Gastrocnemius medialis (tissue), 4 donors: Measurements from ENCODE around the gene MDGA2. TPM values are rescaled to one million over a fixed set of nuclear protein-coding genes. Genes with fewer than 3 reads are reported as not detected.

ENCODE experiments used
- ATAC-seq, 2 donors: fragments of 150-250 bp; one replicate each; pipeline ENCODE4 v1.9.1; 2016
- DNase-seq, 2 donors: peaks; one replicate each; pipeline ENCODE4 v3.0.0-alpha.2; 2019
- H3K27ac ChIP-seq, 4 donors: fragments of 200-600 bp; sonication (generic); 1 replicate in 1 of 4; 2 replicates in 3 of 4; pipeline ENCODE4 v1.5.1; 2016 to 2018; ENCODE audit warnings: mild to moderate bottlenecking in 2 of 4, moderate library complexity in 1 of 4
- H3K27me3 ChIP-seq, 3 donors: fragments of 200-600 bp; sonication (generic) in 2 of 3; 1 replicate in 1 of 3; 2 replicates in 2 of 3; pipeline versions ENCODE4 v1.5.1 to v1.6.0; 2016 to 2019; ENCODE audit warnings: mild to moderate bottlenecking in 1 of 3, moderate library complexity in 1 of 3
- H3K36me3 ChIP-seq, 2 donors: fragments of 200-600 bp; sonication (generic) in 1 of 2; one replicate each; pipeline ENCODE4 v1.5.1; 2017 to 2018
- H3K4me1 ChIP-seq, 2 donors: fragments of 200-600 bp; sonication (generic) in 1 of 2; one replicate each; pipeline ENCODE4 v1.5.1; 2016 to 2017; ENCODE audit warnings: mild to moderate bottlenecking in 2 of 2
- H3K4me3 ChIP-seq, 4 donors: fragments of 200-600 bp; sonication (generic) in 3 of 4; 1 replicate in 1 of 4; 2 replicates in 3 of 4; pipeline ENCODE4 v1.5.1; 2016 to 2019; ENCODE audit warnings: mild to moderate bottlenecking in 2 of 4
- H3K9me3 ChIP-seq, 3 donors: fragments of 200-600 bp; sonication (generic) in 2 of 3; 1 replicate in 1 of 3; 2 replicates in 2 of 3; pipeline ENCODE4 v1.5.1; 2016 to 2019
- POLR2A ChIP-seq, 2 donors: fragments of 450-650 bp; IDR thresholded peaks; one replicate each; pipeline ENCODE4 v1.6.1; 2017; ENCODE audit warnings: antibody characterized with exemption in 2 of 2, mild to moderate bottlenecking in 2 of 2, moderate library complexity in 2 of 2
- in situ Hi-C, 4 donors: fragments of 200-750 bp; cut with MboI; loops; one replicate each; pipeline versions ENCODE4 v1.15.0 to v1.8.0; 2017; ENCODE audit warnings: low sequenced_read_pairs in 4 of 4
- intact Hi-C: fragments of 100-400 bp; cut with DNase I; formaldehyde crosslinking; loops from one replicate; pipeline ENCODE4 v1.15.1; 2023; ENCODE audit warnings: low total_unique reads
- total RNA-seq, 4 donors: library from RNA; depleted of rRNA; stranded (reverse); fragments of >200 nt; gene quantifications; one replicate each; pipeline versions ENCODE4 v1.1.0 to v1.2.3, GENCODE V29; 2016
- TF ChIP-seq, protein P1 (sequence below), 5 experiments: fragments of 450-650 bp in 3 of 5; fragments of 200-600 bp in 2 of 5; sonication (generic) in 2 of 5; IDR thresholded peaks in 4 of 5; conservative IDR thresholded peaks in 1 of 5; 1 replicate in 4 of 5; 2 replicates in 1 of 5; pipeline ENCODE4 v1.5.1; 2016 to 2019; ENCODE audit warnings: antibody characterized with exemption in 5 of 5, mild to moderate bottlenecking in 3 of 5, moderate library complexity in 3 of 5

Gene MDGA2
- total RNA-seq, 4 donors from 2014 or later: not detected

DNA sequence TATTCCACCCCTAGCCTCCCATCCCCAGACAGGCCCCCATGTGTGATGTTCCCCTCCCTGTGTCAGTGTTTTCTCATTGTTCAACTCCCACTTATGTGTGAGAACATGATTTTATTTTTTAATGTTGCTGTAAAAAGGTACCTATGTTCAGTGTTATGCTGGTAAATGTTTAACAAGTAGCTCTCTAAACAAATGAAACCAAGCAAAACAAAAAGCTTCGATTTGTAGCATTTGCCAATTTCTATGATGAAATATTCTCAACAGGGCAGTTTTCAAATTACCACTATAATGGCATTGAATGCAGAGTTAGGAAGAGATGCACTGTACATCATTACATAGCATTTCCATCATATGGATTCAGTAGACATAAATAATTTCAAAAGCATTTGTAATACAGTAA lies 410.6 kb downstream of the MDGA2 start:
- no peaks in the 10 kb centered on the region for H3K9me3 ChIP-seq
- H3K36me3 ChIP-seq: no peaks in the 10 kb centered on the region
- no peak for DNase-seq
- no peaks in the 10 kb centered on the region for H3K27me3 ChIP-seq
- TF ChIP-seq, protein P1, sequence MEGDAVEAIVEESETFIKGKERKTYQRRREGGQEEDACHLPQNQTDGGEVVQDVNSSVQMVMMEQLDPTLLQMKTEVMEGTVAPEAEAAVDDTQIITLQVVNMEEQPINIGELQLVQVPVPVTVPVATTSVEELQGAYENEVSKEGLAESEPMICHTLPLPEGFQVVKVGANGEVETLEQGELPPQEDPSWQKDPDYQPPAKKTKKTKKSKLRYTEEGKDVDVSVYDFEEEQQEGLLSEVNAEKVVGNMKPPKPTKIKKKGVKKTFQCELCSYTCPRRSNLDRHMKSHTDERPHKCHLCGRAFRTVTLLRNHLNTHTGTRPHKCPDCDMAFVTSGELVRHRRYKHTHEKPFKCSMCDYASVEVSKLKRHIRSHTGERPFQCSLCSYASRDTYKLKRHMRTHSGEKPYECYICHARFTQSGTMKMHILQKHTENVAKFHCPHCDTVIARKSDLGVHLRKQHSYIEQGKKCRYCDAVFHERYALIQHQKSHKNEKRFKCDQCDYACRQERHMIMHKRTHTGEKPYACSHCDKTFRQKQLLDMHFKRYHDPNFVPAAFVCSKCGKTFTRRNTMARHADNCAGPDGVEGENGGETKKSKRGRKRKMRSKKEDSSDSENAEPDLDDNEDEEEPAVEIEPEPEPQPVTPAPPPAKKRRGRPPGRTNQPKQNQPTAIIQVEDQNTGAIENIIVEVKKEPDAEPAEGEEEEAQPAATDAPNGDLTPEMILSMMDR (IDR thresholded peaks at IDR 0.05 in 4 of 5, conservative IDR thresholded peaks at IDR 0.05 in 1 of 5): no peak
- TF ChIP-seq POLR2A (IDR thresholded peaks at IDR 0.05): no peak
- no peaks in the 10 kb centered on the region for H3K4me1 ChIP-seq
- in situ Hi-C loops: no loop called here
- intact Hi-C loops: no loop called here
- no peak overlapping the region for H3K4me3 ChIP-seq
- no peak overlapping the region for H3K27ac ChIP-seq
- ATAC-seq: no peak

DNA sequence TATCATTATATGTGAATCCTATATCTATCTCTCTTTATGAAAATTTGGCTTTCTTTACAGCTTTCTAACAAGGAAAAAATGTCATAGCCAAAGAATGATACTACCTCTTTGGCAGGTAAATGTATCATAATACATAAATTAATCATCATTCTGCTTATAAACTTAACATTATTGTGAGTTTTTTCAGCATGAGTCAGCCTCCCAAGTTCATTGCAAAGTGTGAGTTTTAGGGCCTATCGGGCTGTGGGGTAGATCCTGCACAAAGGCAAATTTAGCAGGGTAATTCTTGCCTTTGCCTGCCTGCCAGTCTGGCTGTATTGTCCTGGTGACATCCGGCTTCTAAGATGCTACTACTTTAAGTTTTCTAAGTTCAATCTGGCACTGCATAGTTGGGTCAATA lies 412.6 kb downstream of the MDGA2 start:
- TF ChIP-seq POLR2A (IDR thresholded peaks at IDR 0.05): no peak
- TF ChIP-seq, protein P1 (IDR thresholded peaks at IDR 0.05 in 4 of 5, conservative IDR thresholded peaks at IDR 0.05 in 1 of 5): no peak
- in situ Hi-C loops: no loop called here

DNA sequence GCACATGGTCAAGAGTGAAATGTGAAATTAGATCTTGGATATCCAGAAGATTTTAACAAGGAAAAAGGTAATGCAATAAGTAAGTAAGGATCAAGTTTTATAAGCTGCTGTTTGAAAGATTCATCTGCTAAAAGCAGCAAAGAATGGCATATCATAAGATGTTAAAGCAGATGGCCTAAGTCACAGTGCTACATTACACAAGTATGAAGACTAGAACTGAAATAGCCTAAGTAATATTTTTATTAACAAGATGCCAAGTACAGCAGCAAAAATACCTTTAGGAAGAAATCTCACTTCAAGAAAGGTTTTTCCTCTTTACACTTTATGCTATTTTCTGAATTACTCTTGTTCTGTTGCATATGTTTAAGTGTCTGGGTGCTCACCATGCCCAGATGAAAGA lies 414.1 kb downstream of the MDGA2 start:
- no peak overlapping the region for H3K27ac ChIP-seq
- intact Hi-C loops (no loop called here), in situ Hi-C loops (no loop called here)
- H3K9me3 ChIP-seq: no peaks in the 10 kb centered on the region
- no peak overlapping the region for H3K4me3 ChIP-seq
- ATAC-seq: no peak
- H3K27me3 ChIP-seq: no peaks in the 10 kb centered on the region
- no peak for DNase-seq
- H3K36me3 ChIP-seq: no peaks in the 10 kb centered on the region
- no peak for TF ChIP-seq POLR2A (IDR thresholded peaks at IDR 0.05)
- TF ChIP-seq, protein P1 (IDR thresholded peaks at IDR 0.05 in 4 of 5, conservative IDR thresholded peaks at IDR 0.05 in 1 of 5): no peak
- no peaks in the 10 kb centered on the region for H3K4me1 ChIP-seq

More for the DNA sequence above, 412.6 kb downstream of the MDGA2 start:
- H3K4me1 ChIP-seq: no peaks in the 10 kb centered on the region
- H3K36me3 ChIP-seq: no peaks in the 10 kb centered on the region
- ATAC-seq (no peak), DNase-seq (no peak)
- intact Hi-C loops: no loop called here
- no peak overlapping the region for H3K4me3 ChIP-seq
- no peaks in the 10 kb centered on the region for H3K27me3 ChIP-seq
- no peaks in the 10 kb centered on the region for H3K9me3 ChIP-seq
- H3K27ac ChIP-seq: no peak overlapping the region

DNA sequence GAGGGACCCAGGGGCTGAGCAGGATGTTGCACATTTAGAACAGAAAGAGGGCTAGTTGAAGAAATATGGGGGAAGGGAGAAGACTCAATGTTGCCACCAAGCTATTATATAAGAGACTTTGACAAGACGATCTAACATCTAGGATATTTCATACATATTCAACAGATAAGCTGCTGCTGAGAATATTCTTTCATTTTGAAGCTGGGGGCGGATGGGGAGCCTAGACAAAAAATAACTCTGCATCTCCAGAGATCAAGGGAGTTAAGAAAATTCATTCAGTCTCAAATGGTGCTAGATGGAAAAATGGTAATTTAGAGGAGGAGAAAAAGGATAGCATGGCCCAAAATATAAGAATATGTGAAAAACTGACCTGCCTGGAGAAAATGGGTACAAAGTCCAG lies 415.6 kb downstream of the MDGA2 start:
- in situ Hi-C loops: no loop called here
- Histone ChIP-seq H3K36me3 (no peaks in the 10 kb centered on the region), H3K27ac (no peak overlapping the region), H3K9me3 (no peaks in the 10 kb centered on the region), H3K27me3 (no peaks in the 10 kb centered on the region), H3K4me1 (no peaks in the 10 kb centered on the region), H3K4me3 (no peak overlapping the region)
- TF ChIP-seq, protein P1 (IDR thresholded peaks at IDR 0.05 in 4 of 5, conservative IDR thresholded peaks at IDR 0.05 in 1 of 5): no peak
- TF ChIP-seq POLR2A (IDR thresholded peaks at IDR 0.05): no peak
- DNase-seq (no peak), ATAC-seq (no peak)
- intact Hi-C loops: no loop called here

DNA sequence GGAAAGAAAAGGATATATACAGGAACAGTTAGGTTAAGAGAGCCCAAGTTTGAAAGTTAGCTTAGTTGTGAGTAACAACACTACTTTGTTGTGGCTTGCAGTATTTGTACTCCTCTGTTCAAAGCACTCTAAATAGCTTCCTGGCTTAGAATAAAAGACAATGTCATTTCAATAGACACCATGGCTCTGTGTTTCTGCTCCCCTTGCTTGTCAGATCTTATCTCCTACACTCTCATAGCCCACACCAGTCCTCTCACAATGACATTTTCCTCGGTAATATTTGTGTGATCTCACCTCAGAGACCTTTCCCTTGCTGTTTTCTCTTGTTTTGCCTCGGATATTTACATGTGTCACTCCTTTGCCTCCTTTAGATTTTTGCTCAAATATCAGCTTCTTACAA lies 418.4 kb downstream of the MDGA2 start:
- Histone ChIP-seq H3K4me3 (no peak overlapping the region), H3K27me3 (no peaks in the 10 kb centered on the region), H3K36me3 (no peaks in the 10 kb centered on the region), H3K4me1 (no peaks in the 10 kb centered on the region), H3K9me3 (no peaks in the 10 kb centered on the region), H3K27ac (no peak overlapping the region)
- DNase-seq (no peak), ATAC-seq (no peak)
- intact Hi-C loops: no loop called here
- in situ Hi-C loops: no loop called here
- TF ChIP-seq, protein P1 (IDR thresholded peaks at IDR 0.05 in 4 of 5, conservative IDR thresholded peaks at IDR 0.05 in 1 of 5): no peak
- no peak for TF ChIP-seq POLR2A (IDR thresholded peaks at IDR 0.05)
